Measurements from ENCODE around the gene DERA.

DNA sequence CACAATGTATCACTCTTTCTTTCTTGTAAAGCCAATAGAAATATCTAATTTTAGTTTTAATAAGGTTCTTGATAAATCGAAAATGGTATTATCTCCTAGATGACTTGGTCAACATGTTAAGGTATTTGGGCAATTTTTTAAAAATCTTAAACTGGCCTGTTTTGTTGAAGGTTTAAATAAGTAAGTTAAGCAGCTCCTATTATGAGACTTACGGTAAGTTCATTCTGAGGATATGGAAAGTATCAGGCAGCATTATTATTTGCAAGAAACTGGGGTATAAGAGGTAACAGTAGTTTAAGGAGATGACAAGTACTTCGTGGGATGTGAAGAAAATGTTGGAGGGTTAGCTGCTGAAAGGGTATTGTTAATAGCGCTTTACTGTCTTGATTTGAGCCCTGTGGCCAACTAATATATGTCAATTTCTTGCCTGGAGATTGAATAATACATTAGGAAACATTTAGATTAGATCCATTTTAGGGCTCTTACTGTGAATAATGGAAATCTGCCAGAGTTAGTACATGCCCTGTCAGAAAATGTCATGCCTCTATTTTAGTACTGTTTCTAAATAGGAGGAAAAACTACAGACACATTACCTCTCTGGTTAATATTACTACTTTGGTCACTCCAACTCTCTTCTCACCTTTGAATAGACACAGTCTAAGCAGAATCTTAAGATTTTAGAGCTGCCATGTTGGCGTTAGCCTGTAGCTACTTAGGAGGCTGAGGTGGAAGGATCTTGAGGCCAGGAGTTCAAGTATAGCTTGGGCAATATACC lies 23.9 kb upstream of the DERA start:
- TF ChIP-seq EZH2phosphoT487 (conservative IDR thresholded peaks at IDR 0.05; ENCODE audit: low read length) (no peak), CTCF (IDR thresholded peaks at IDR 0.05; ENCODE audit: insufficient read depth, low read length, poor library complexity, severe bottlenecking) (no peak)

All from SU-DHL-6 (cell line).